Ammon's horn (tissue), 1 donor: ENCODE data around the gene PBX4.

ENCODE experiments used
- DNase-seq: peaks from one replicate; pipeline ENCODE4 v3.0.0-alpha.2; 2016; ENCODE audit warnings: low spot score

The PBX4 gene

GRCh38 chr19:19649155-19649554 lies 30.7 kb upstream of the PBX4 start:
- DNase-seq: no peak

- DNase-seq: no peak
Observed at GRCh38 chr19:19647037-19647835, 28.7 kb upstream of the PBX4 start.

GRCh38 chr19:19645233-19645870 lies 26.9 kb upstream of the PBX4 start:
- DNase-seq: no peak

- no peak for DNase-seq
Observed at GRCh38 chr19:19644054-19644388, 25.5 kb upstream of the PBX4 start.

GRCh38 chr19:19643158-19644053 lies 24.9 kb upstream of the PBX4 start, which contains the start of gene GMIP:
Gene GMIP (minus strand): TSS chr19:19643657. CDS start chr19:19643529, 128 bp downstream.
- DNase-seq: peak; percentile 59

- DNase-seq: no peak
Observed at GRCh38 chr19:19642506-19643157, 24.1 kb upstream of the PBX4 start.

GRCh38 chr19:19637523-19638251 lies 19.2 kb upstream of the PBX4 start:
- DNase-seq: no peak

- no peak for DNase-seq
Observed at GRCh38 chr19:19637186-19637522, 18.7 kb upstream of the PBX4 start.

GRCh38 chr19:19636573-19637185 lies 18.2 kb upstream of the PBX4 start:
- no peak for DNase-seq

GRCh38 chr19:19635313-19635702 lies 16.8 kb upstream of the PBX4 start:
- DNase-seq: no peak

- DNase-seq: no peak
Observed at GRCh38 chr19:19634516-19635312, 16.2 kb upstream of the PBX4 start.

- no peak for DNase-seq
Observed at GRCh38 chr19:19633711-19634515, 15.4 kb upstream of the PBX4 start.

GRCh38 chr19:19632661-19633060 lies 14.2 kb upstream of the PBX4 start:
- no peak for DNase-seq

GRCh38 chr19:19631346-19631745 lies 12.9 kb upstream of the PBX4 start:
- no peak for DNase-seq

- DNase-seq: no peak
Observed at GRCh38 chr19:19630426-19630825, 11.9 kb upstream of the PBX4 start.

- DNase-seq: no peak
Observed at GRCh38 chr19:19630062-19630414, 11.6 kb upstream of the PBX4 start.

- DNase-seq: no peak
Observed at GRCh38 chr19:19628501-19629134, 10.1 kb upstream of the PBX4 start.

- DNase-seq: no peak
Observed at GRCh38 chr19:19627621-19628500, 9.4 kb upstream of the PBX4 start, which contains the start of gene LPAR2. Gene LPAR2 (minus strand): TSS chr19:19628220. CDS start chr19:19627275, 945 bp downstream.
